B cell (primary cell): ENCODE results near the gene SWSAP1.

Source experiments
- CTCF ChIP-seq: fragments of 200-600 bp; IDR thresholded peaks from one replicate; pipeline ENCODE4 v1.8.0; 2022; ENCODE audit warnings: antibody characterized with exemption, mild to moderate bottlenecking
- EZH2 ChIP-seq: IDR thresholded peaks from 2 replicates; pipeline ENCODE4 v1.6.1; 2012; ENCODE audit warnings: borderline replicate concordance, low read depth, mild to moderate bottlenecking, moderate library complexity, low read length; ENCODE audit not compliant: insufficient read depth, poor library complexity, severe bottlenecking

DNA sequence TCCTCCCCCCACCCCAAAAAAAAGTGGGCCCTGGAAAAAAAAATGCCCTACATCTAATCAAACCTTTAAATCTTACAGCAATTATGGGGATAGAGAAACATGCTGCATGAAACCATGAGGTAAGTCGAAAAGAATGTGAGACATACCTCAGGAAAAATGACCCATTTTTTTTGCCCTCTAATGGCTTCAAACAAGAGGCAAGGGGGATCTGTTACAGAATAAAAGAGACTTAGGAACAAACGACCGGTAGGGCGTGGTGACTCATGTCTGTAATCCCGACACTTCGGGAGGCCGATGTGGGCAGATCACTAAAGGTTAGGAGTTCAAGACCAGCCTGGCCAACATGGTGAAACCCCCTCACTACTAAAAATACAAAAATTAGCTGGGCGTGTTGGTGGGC is 36.2 kb downstream of the SWSAP1 start:
- TF ChIP-seq CTCF: no peak
- TF ChIP-seq EZH2: no peak
